Stimulated activated CD8-positive, alpha-beta memory T cell treated with anti-CD3 and anti-CD28 coated beads, Interleukin-15, amount 100 ng/mL, for 1 hour (primary cell): ENCODE data around the gene PRR3.

ENCODE experiments used
- DNase-seq: peaks from one replicate; pipeline ENCODE4 v3.0.0-alpha.2; 2020; ENCODE audit warnings: low read depth

PRR3 gene

DNA sequence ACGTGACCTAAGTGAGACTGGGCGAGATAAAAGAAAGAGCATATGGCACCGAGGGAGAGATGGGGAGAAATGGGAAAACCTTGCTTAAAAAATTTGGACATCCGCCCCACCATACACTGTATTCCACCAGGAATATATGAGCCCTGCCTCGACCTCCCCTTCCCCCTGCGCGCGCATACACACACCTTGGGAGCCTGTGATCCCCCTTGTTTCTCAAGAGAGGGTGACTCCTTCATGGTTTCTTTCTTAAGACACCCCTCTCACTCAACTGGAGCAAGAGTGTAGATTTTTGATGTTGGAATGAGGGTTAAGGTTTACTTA, 14.6 kb downstream of the PRR3 start:
- no peak for DNase-seq

DNA sequence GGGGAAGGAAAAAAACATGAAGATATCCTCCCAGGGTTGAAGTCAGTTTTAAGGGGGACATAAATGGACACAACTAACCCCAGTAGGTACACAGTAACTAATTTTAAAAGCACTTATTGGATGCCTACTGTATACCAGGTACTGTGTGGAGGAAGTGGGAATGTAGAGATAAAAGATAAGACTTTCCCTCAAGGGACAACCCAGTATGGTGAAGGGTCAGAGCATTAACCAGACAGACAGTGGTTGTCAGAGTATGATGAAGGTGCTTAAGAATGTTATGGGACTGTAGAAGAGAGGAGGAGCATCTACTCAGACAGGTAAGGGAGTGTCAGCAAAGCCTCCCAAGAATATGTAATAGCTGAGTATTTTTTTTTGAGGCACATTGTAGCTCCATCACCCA, 15.1 kb downstream of the PRR3 start:
- no peak for DNase-seq

DNA sequence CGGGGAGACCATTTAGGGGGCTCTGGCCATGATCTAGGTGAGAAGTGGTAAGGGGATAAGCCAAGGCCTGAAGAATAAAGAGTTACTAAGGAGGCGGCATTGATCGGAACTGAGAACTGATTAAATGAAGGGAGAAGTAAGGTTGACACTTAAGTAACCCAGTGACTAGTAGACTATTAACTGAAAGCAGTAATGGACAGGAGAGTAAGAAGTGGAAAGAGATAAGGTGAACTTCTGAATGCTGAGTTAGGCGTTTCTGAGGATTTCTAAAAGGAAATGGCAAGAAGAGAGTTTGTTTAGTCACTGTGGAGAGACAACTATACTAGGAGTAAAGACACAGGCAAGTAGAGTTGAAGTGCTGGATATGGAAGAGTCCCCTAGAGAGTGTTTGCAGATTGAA, 16.0 kb downstream of the PRR3 start:
- no peak for DNase-seq

- DNase-seq = no peak
Measured at GRCh38 chr6:30578051-30578450, 21.0 kb downstream of the PRR3 start.

- no peak for DNase-seq
Measured at GRCh38 chr6:30583921-30584320, 26.8 kb downstream of the PRR3 start.

DNA sequence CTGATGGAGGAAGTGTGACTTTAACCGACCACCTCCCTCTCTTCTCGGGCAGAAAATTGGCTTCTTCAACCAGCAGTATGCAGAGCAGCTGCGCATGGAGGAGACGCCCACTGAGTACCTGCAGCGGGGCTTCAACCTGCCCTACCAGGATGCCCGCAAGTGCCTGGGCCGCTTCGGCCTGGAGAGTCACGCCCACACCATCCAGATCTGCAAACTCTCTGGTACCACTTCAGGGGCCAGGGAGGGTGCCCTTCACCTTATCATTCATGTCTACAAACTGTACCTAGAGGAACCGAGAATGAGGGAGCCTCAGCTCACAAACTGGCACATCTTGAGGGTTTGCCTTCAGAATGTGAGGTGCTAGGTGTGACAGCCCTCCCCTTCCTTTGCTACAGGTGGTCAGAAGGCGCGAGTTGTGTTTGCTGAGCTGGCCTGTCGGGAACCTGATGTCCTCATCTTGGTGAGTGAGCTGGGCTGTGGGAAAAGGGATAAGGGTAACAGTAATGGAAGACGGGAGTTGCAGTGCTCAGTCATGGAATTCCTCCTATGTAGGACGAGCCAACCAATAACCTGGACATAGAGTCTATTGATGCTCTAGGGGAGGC, 32.8 kb downstream of the PRR3 start:
- DNase-seq = no peak

DNA sequence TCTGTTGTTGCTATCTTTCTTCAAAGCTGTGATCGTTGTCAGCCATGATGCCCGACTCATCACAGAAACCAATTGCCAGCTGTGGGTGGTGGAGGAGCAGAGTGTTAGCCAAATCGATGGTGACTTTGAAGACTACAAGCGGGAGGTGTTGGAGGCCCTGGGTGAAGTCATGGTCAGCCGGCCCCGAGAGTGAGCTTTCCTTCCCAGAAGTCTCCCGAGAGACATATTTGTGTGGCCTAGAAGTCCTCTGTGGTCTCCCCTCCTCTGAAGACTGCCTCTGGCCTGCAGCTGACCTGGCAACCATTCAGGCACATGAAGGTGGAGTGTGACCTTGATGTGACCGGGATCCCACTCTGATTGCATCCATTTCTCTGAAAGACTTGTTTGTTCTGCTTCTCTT, 33.4 kb downstream of the PRR3 start:
- no peak for DNase-seq

DNA sequence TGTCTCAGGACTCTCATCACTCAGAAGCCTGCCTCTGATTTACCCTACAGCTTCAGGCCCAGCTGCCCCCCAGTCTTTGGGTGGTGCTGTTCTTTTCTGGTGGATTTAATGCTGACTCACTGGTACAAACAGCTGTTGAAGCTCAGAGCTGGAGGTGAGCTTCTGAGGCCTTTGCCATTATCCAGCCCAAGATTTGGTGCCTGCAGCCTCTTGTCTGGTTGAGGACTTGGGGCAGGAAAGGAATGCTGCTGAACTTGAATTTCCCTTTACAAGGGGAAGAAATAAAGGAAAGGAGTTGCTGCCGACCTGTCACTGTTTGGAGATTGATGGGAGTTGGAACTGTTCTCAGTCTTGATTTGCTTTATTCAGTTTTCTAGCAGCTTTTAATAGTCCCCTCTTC, 33.9 kb downstream of the PRR3 start:
- no peak for DNase-seq

- DNase-seq = no peak
Measured at GRCh38 chr6:30592287-30592686, 35.2 kb downstream of the PRR3 start.

GRCh38 chr6:30597315-30598144, 40.4 kb downstream of the PRR3 start:
- peak; percentile 81 for DNase-seq

DNA sequence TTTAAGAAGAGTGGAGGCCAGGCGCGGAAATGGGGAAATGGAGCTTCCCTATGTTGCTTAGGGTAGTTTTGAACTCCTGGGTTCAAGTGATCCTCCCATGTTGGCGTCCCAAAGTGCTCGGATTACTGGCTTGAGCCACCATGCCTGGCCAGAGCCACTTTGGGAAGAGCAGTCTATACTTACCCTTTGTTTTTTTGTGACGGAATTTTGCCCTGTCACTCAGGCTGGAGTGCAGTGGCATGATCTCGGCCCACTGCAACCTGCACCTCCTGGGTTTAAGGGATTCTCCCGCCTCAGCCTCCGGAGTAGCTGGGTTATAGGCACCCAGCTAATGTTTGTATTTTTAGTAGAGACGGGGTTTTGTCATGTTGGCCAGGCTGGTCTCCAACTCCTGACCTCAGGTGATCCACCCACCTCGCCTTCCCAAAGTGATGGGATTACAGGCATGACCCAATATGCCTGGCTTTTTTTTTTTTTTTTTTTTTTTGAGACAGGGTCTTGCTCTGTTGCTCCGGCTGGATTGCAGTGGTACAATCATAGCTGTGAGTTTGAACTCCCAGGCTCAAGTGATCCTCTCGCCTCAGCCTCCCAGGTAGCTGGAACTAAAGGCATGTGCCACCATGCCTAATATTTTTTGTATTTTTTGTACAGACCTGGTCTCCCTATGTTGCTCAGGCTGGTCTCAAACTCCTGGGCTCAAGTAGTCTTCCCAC, 42.0 kb downstream of the PRR3 start:
- DNase-seq = no peak

GRCh38 chr6:30599625-30600324, 42.7 kb downstream of the PRR3 start:
- no peak for DNase-seq

DNA sequence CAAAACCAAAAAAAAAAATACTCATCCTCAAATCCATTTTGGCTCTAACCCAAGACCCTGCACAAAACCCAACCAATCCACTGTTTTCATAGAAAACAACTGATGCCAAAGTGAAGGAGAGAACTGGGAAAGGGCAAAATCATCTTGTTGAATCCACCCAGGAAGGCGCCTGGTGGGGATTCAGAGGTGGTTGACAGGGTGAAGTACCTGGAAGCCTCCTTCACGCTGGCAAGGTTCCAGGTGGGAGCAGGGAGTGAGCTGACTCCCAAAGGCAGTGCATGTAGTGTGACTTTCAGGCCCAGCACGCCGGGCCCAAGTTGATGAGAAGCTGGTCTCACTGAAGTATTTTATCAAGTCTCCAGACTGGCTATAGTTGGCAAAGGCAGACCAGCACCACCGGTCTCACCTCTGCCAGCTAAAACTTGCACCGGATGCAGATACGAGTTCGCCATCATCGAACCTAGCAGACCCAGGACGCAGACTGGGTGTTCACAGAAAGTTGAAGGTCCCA, 43.4 kb downstream of the PRR3 start:
- DNase-seq = no peak

DNA sequence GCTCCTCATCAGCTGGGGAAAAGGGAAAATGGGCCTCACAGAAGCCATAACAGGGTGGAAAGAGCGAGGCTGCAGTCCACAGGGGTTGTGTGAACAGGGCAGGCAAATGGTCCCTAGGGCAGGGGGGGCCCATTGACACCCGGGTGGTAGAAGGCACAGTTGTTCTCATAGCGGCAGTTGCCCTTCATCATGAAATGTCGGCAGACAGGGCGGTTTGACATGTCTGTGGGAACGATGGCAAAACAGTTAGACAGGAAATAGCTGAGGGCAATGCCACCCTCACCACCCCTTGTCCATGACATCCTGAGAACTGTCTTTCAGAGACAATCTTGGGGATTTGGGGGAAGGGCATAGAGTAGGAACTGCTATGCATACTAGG, 44.3 kb downstream of the PRR3 start:
- DNase-seq = no peak

DNA sequence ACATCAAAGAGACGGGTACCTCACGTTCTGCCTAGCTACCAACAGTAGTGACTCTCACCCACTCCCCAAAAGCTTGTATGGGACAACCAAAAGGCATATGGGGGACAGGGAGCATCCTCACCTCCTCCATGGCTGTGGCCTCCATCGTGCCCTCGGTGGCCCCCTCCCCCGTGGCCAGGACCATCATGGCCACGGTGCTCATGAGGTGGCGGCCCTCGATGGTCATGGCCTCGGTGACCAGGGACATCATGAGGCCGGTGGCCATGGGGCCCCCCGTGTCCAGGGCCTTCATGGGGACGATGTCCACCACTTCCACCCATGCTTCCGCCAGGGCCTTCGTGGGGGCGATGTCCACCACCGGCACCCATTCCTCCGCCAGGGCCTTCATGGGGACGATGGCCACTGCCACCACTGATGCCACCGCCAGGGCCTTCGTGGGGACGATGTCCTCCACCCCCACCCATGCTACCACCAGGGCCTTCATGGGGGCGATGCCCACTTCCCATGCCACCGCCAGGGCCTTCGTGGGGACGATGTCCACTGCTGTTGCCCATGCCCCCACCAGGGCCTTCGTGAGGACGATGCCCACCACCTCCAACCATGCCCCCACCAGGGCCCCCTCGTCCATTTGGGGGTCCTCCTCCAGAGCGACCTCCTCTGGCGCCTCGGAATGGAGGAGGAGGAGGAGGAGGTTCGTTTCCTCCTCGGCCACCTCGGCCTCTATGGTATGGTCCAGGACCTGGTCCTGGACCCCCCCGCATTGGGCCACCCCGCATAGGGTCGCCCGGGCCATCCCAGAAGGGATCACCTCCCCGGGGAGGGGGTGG, 44.9 kb downstream of the PRR3 start:
- DNase-seq = no peak

DNA sequence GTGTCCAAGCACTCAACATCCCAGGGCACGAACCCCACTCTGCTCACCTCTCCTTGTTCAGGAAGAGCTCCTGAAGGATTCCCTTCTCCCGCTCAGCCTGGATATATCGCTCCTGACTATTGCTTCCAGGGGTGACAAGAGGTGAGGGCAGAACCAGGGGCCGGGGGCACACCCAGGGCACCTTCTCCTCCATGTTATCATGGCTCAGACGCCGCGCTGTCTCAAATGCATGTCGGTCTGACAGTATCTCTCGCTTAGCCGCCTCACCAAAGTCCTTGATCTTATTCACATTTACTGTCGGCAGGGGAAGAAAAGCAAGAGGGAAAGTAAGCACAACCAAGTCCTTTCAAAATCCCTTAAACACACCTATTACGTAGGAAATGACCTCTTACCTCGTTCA, 46.9 kb downstream of the PRR3 start:
- no peak for DNase-seq

- DNase-seq = no peak
Measured at GRCh38 chr6:30610065-30610464, 53.0 kb downstream of the PRR3 start.

DNA sequence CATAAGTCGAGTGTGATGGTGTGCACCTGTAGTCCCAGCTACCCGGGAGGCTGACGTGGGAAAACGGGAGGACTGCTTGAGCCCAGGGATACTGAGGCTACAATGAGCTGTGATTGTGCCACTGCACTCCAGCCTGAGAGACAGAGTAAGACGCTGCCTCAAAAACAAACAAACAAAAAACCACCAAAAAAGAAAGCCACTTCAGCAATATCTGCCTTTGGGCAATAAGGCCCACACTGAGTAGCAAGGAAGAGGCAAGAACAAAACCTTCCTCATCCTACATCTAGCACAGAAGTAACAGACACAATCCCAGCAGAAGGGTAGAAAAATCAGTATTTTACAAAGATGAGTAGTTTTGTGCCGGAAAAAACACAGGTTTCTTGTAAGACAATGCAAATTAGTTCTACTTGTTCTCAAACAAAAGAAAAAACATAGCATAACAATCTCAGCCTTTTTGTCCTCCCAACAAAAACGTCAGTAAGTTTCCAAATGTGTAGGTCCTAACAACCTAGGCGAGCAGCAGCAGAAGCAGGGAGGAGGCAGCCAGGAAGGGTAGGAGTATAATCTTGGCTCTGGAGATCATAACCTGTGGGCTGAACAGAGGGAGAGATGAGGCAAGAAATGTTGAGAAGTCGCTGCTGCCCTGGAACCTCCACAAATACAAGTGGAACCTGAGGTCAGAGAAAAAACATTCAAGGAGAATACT, 54.2 kb downstream of the PRR3 start:
- DNase-seq = no peak

GRCh38 chr6:30611856-30612194, 54.7 kb downstream of the PRR3 start:
- DNase-seq = no peak

- DNase-seq = no peak
Measured at GRCh38 chr6:30612213-30612612, 55.1 kb downstream of the PRR3 start.

- no peak for DNase-seq
Measured at GRCh38 chr6:30612687-30613248, 55.7 kb downstream of the PRR3 start.
